Fibroblast of skin of right quadriceps (primary cell): ENCODE data around the gene P3R3URF.

Experiments
- DNase-seq: peaks from one replicate; pipeline ENCODE4 v3.0.0-alpha.2; 2013

P3R3URF gene

GRCh38 chr1:46193984-46194570 lies 17.8 kb upstream of the P3R3URF start:
- peak; percentile 14 for DNase-seq

- DNase-seq, result no peak
Observed at GRCh38 chr1:46193285-46193684, 17.0 kb upstream of the P3R3URF start.

DNA sequence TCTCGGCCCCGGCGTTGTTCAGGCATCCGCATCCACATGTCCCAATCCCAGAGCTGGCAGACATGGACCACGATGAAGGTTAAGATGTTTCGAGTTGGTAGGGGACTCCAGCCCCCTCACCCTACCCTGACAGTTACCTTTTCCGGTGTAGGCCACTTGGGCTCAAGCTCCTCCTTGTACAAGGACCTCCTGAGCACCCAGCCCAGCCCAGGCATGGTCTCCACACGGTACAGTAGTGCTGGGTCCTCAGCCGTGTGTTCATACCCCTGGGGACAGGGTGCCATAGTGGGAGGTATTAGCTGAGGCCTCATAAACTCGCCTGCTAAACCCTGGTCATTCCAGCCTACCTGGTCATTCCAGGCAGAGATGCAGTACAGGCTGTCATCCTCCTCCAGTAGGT lies 15.9 kb upstream of the P3R3URF start:
- no peak for DNase-seq

DNA sequence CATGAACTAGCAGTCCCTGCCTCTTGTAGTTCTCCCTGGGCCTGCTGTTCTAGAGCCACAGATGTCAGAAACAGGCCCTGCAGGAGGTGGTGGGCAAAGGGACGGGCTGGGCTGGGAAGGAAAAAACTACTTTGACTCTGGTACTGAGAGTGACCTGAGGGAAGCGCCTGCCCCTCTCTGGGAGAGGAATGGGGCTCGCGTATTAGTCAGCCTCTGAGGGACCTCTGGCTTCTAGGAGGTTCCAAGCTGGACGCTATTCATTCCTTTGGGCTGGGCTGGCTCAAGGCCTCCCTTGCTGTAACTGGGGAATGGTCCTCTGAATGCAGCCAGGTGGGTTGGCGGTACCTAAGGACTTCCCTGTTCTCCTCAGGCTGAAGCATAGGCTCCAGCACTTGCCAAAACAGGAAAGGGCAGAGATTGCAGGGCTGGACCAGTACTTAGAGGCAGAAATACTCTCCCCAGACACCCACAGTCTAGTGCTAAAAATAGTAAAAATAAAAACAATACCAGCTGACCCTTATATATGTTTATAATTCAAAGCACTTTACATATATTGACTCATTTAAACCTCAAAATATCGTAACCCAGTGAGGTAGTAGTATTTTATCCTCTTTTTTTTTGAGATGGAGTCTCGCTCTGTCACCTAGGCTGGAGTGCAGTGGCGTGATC lies 14.9 kb upstream of the P3R3URF start:
- no peak for DNase-seq

GRCh38 chr1:46190539-46190938 lies 14.3 kb upstream of the P3R3URF start:
- DNase-seq, result no peak

- no peak for DNase-seq
Observed at GRCh38 chr1:46188295-46189030, 12.2 kb upstream of the P3R3URF start.

DNA sequence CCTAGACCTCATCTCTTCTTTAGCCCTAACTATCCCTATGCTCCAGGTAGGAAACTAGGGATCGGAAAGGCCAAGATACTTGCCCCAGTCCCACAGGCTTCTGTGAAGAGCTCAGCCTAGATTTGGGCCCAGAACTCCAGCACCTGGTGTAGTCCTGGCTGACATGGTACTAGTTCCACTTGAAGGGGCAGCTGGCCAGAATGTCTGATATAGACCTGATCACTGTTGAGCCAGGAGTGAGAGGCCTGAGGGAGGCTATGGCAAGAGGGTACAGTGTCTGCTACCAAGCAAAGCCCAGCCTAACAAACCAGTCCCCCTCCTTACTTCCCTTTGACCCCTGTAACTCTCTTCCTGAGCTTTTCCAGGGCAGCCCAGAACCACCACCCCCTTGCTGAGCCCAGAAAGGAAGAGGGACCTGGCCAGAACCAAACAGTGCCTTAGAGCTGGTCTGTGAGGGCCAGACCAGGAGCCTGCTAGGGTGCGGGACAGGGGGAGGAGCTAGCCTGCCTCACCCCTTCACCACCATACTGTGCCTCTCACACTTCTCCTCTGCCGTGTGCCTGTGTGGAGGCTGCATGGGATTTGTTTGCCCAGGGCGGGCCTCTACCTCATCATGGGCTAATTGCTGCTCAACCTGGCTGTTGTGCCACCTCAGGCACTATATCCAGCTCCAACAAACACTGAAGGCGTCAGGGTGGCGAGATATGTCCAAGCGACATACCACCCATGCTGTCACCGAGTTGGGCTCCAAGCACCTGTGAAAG lies 11.0 kb upstream of the P3R3URF start:
- no peak for DNase-seq

- DNase-seq, result no peak
Observed at GRCh38 chr1:46186076-46186475, 9.8 kb upstream of the P3R3URF start.

DNA sequence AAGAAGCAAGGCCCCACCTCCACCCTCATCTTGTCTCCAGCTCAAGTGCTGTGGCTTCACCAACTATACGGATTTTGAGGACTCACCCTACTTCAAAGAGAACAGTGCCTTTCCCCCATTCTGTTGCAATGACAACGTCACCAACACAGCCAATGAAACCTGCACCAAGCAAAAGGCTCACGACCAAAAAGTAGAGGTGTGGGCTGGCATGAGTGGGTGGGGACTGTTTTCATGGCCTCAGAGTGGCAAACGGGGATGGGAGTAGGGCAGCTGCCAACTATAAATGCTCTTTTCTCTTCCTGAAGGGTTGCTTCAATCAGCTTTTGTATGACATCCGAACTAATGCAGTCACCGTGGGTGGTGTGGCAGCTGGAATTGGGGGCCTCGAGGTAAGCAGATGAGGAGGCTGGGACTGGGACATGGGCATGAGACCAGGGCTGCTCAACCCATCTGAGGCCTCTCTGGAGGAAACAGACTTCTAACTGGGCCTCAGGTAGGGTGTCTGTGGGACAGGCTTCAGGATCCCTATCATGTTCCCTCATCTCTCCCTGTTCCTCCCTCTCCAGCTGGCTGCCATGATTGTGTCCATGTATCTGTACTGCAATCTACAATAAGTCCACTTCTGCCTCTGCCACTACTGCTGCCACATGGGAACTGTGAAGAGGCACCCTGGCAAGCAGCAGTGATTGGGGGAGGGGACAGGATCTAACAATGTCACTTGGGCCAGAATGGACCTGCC lies 8.8 kb upstream of the P3R3URF start:
- DNase-seq, result no peak

GRCh38 chr1:46183926-46184557 lies 7.8 kb upstream of the P3R3URF start:
- no peak for DNase-seq

DNA sequence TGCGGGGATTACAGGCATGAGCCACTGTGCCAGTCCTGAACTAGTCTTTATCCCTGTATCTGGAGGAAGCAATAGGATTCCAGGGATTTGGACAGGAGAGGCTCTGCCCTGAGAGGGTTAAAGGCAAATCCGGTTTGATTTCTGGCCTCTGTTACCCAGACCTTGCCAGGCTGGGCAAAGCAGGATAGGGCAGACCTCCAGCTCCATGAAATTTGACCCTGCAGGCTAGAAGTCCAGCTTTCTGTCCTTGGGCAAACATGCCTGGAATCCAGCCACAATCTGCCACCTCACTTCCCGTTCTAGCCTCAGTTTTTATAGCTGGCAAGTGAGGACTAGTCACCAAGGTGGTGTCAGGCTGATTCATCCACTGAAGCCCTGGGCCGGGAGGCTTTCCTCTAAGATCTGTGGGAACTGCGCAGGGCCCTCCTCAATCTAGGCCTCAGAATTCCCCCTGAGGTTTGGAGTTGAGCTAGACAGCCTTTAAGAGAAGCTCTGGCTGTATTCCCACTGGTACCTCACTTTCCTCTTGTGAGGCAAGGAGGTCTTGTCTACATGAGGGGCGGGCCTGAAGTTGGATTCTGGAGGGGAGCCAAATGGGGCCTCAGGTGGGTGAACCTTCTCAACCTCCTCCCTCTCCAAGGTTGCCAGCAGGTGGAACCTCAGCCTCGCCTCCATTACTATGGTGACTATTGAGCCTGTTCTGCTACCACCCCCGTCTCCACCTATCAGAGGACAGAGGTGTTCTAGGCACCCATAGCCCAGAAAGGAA lies 7.0 kb upstream of the P3R3URF start:
- peak; percentile 90 for DNase-seq

DNA sequence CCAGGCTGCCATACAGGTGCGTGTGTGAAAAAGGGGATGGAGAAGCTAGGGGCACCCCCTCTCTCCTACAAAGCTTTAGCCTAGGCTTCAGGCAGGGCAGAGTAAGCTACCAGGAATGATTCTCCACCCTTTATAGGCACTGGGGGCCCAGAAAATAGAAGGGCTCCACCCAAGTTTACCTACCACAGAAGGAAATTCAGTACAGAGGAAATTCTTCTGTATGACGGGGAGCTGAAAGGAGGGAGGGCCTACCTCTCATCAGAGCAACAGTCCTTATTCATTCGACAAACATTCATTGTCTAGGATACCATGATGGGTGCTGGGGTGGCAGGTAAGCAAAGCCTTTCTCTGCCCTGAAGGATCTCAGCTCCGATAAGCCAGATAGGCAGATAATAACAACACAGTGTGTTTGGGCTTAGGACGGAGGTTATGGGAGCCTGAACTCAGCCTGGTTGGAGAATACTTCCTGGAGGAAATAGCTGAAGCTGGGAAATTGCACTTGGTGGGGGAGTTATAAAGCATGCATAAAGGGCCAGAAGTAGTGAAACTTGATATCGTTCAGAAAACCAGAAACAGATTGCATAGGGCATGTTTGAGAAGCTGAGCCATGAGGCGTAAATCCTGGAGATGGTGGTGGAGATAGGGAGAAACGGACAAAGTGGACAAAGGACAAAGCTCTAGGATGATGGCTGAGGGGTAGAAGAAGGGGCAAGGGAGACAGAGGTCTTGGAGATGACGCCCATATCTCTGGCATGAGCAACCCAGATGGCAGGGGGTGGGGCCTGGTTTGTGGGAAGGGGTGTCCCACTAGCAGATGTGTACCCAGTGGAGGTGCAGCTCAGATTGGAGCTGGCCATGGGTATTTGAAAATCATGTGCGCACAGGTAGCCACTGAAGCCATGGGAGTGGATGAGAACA lies 5.3 kb upstream of the P3R3URF start:
- peak; percentile 68 for DNase-seq

GRCh38 chr1:46180082-46180616 lies 3.9 kb upstream of the P3R3URF start:
- no peak for DNase-seq

- DNase-seq, result peak; percentile 84
Observed at GRCh38 chr1:46179138-46180081, 3.1 kb upstream of the P3R3URF start.

DNA sequence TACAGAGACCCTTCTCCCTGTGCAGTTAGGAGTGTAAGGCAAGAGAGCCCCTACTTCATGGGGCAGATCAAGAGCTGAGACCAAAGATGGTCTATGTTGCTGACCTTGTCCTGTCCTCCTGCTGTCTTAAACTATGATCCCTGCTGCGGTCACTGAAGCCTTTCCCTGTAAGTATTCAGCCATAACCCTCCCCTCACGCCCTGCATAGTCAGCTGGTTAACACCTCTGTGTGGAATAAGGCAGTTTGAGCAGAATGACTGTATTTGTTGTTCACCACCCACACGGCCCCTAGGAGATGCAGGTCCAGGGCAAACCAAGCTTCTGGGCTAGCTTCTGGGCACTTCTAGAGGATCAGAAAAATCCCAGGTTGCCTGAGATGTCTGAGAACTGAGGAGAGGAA lies 1.0 kb downstream of the P3R3URF start:
- DNase-seq, result no peak

GRCh38 chr1:46174448-46175231 lies 1.6 kb downstream of the P3R3URF start, which contains the start of gene TSPAN1:
TSS of gene TSPAN1 (plus strand) at chr1:46175087. CDS start at chr1:46181108, 6,021 bp downstream.
- peak; percentile 35 for DNase-seq

GRCh38 chr1:46173361-46173856 lies 2.9 kb downstream of the P3R3URF start:
- DNase-seq, result peak; percentile 54

GRCh38 chr1:46172321-46172720 lies 4.0 kb downstream of the P3R3URF start:
- no peak for DNase-seq
